Measurements from ENCODE around the gene VSNL1. TPM values are rescaled to one million over a fixed set of nuclear protein-coding genes. Genes with fewer than 3 reads are reported as not detected.

VSNL1 gene
- total RNA-seq, 1 donor from 2014 or later: 65.6 TPM

GRCh38 chr2:17615147-17615546 is 74.7 kb downstream of the VSNL1 start:
- ATAC-seq: no peak

- ATAC-seq: peak; percentile 63
These were observed 75.3 kb downstream of the VSNL1 start for GRCh38 chr2:17615728-17616351.

- ATAC-seq: no peak
These were observed 75.9 kb downstream of the VSNL1 start for GRCh38 chr2:17616405-17616804.

- ATAC-seq: no peak
These were observed 77.0 kb downstream of the VSNL1 start for GRCh38 chr2:17617516-17617915.

GRCh38 chr2:17617955-17618354 is 77.5 kb downstream of the VSNL1 start:
- ATAC-seq: no peak

- ATAC-seq: peak; percentile 78
These were observed 79.8 kb downstream of the VSNL1 start for GRCh38 chr2:17620280-17620679.

- peak; percentile 85 for ATAC-seq
These were observed 80.3 kb downstream of the VSNL1 start for GRCh38 chr2:17620841-17621240.

- ATAC-seq: peak; percentile 9
These were observed 81.3 kb downstream of the VSNL1 start for GRCh38 chr2:17621781-17622180.

GRCh38 chr2:17625446-17625845 is 85.0 kb downstream of the VSNL1 start:
- ATAC-seq: no peak

- ATAC-seq: no peak
These were observed 86.5 kb downstream of the VSNL1 start for GRCh38 chr2:17626986-17627385.

- ATAC-seq: no peak
These were observed 86.9 kb downstream of the VSNL1 start for GRCh38 chr2:17627434-17627833.

GRCh38 chr2:17628349-17629261 is 88.1 kb downstream of the VSNL1 start:
- peak; percentile 73 for ATAC-seq

- no peak for ATAC-seq
These were observed 89.6 kb downstream of the VSNL1 start for GRCh38 chr2:17630089-17630488.

- ATAC-seq: no peak
These were observed 94.5 kb downstream of the VSNL1 start for GRCh38 chr2:17634997-17635396.

GRCh38 chr2:17636257-17636656 is 95.8 kb downstream of the VSNL1 start:
- no peak for ATAC-seq

GRCh38 chr2:17637131-17637906 is 96.8 kb downstream of the VSNL1 start:
- ATAC-seq: no peak

- no peak for ATAC-seq
These were observed 97.8 kb downstream of the VSNL1 start for GRCh38 chr2:17638196-17638743.

- ATAC-seq: no peak
These were observed 99.9 kb downstream of the VSNL1 start for GRCh38 chr2:17640406-17640805.

- ATAC-seq: peak; percentile 79
These were observed 102.6 kb downstream of the VSNL1 start for GRCh38 chr2:17643031-17643615.

GRCh38 chr2:17644997-17645720 is 104.7 kb downstream of the VSNL1 start:
- peak; percentile 58 for ATAC-seq

GRCh38 chr2:17646081-17646554 is 105.6 kb downstream of the VSNL1 start:
- ATAC-seq: peak; percentile 85
